Glutamatergic neuron (in vitro differentiated cells): ENCODE results near the gene FAM222A. TPM values are rescaled to one million over a fixed set of nuclear protein-coding genes. Genes with fewer than 3 reads are reported as not detected.

Experiments
- DNase-seq: peaks from one replicate; pipeline ENCODE4 v3.0.0; 2022
- H3K27ac Mint-ChIP-seq: one replicate; pipeline ENCODE4 v1.8.0; 2020; ENCODE audit warnings: mild to moderate bottlenecking, mixed read lengths, inconsistent platforms; ENCODE audit not compliant: unreplicated experiment
- H3K27me3 Mint-ChIP-seq: one replicate; pipeline ENCODE4 v1.8.0; 2020; ENCODE audit warnings: mild to moderate bottlenecking, moderate library complexity, mixed read lengths, inconsistent platforms; ENCODE audit not compliant: unreplicated experiment
- H3K36me3 Mint-ChIP-seq: one replicate; pipeline ENCODE4 v1.8.0; 2020; ENCODE audit warnings: mild to moderate bottlenecking, mixed read lengths, inconsistent platforms; ENCODE audit not compliant: unreplicated experiment
- H3K4me1 Mint-ChIP-seq: one replicate; pipeline ENCODE4 v1.8.0; 2020; ENCODE audit warnings: mild to moderate bottlenecking, low read depth, mixed read lengths, inconsistent platforms; ENCODE audit not compliant: unreplicated experiment
- H3K4me3 Mint-ChIP-seq: one replicate; pipeline ENCODE4 v1.8.0; 2020; ENCODE audit warnings: mild to moderate bottlenecking, mixed read lengths, inconsistent platforms; ENCODE audit not compliant: unreplicated experiment
- H3K9me3 Mint-ChIP-seq: one replicate; pipeline ENCODE4 v1.8.0; 2020; ENCODE audit warnings: mild to moderate bottlenecking, moderate library complexity, mixed read lengths, inconsistent platforms; ENCODE audit not compliant: unreplicated experiment
- total RNA-seq: library from RNA; stranded (reverse); fragmentation: NEBNext Ultra II Directional; extraction: Animal tissue kit (Norgen Biotek cat#: 25700); gene quantifications from one replicate; pipeline ENCODE4 v1.2.1, GENCODE V29; 2021; ENCODE audit not compliant: unreplicated experiment
- TF ChIP-seq, protein P1 (sequence below): fragments of 200-600 bp; sonication (generic); IDR thresholded peaks from one replicate; pipeline ENCODE4 v1.5.0; 2021; ENCODE audit not compliant: partially characterized antibody, unreplicated experiment

The FAM222A gene
- total RNA-seq, 1 donor from 2014 or later, result 18.1 TPM

GRCh38 chr12:109706747-109707469 is 6.7 kb upstream of the FAM222A start:
- Mint-ChIP-seq H3K36me3 (no peaks in the 10 kb centered on the region), H3K9me3 (peaks cover 6% of the 10 kb centered on the region), H3K4me3 (no peak overlapping the region), H3K4me1 (peaks cover 5% of the 10 kb centered on the region), H3K27me3 (peaks cover 6% of the 10 kb centered on the region), H3K27ac (no peak overlapping the region)
- TF ChIP-seq, protein P1, sequence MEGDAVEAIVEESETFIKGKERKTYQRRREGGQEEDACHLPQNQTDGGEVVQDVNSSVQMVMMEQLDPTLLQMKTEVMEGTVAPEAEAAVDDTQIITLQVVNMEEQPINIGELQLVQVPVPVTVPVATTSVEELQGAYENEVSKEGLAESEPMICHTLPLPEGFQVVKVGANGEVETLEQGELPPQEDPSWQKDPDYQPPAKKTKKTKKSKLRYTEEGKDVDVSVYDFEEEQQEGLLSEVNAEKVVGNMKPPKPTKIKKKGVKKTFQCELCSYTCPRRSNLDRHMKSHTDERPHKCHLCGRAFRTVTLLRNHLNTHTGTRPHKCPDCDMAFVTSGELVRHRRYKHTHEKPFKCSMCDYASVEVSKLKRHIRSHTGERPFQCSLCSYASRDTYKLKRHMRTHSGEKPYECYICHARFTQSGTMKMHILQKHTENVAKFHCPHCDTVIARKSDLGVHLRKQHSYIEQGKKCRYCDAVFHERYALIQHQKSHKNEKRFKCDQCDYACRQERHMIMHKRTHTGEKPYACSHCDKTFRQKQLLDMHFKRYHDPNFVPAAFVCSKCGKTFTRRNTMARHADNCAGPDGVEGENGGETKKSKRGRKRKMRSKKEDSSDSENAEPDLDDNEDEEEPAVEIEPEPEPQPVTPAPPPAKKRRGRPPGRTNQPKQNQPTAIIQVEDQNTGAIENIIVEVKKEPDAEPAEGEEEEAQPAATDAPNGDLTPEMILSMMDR, result no peak
- no peak for DNase-seq

DNA sequence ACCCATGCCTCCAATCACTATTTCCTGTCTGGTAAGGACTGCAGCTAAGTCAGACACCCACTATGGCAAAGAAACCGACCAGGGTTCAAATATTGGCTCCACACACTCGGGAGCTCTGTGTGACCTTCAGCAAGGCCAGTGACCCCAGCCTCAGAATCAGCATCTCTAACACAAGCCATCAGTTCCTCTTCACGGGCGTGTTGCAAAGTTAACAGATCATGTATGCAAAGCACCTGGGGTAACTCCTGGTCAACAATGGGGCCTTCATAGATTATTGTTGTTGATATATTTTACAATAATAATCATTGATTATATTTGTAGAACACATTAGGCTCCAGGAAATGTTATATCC is 6.2 kb upstream of the FAM222A start:
- Mint-ChIP-seq H3K9me3 (peaks cover 6% of the 10 kb centered on the region), H3K27me3 (peaks cover 6% of the 10 kb centered on the region), H3K4me1 (peaks cover 4% of the 10 kb centered on the region), H3K27ac (no peak overlapping the region), H3K4me3 (no peak overlapping the region), H3K36me3 (no peaks in the 10 kb centered on the region)
- DNase-seq, result no peak
- TF ChIP-seq, protein P1, result no peak

- no peak overlapping the region for H3K27ac Mint-ChIP-seq
- H3K36me3 Mint-ChIP-seq, result no peaks in the 10 kb centered on the region
- H3K4me1 Mint-ChIP-seq, result peaks cover 2% of the 10 kb centered on the region
- H3K9me3 Mint-ChIP-seq, result peaks cover 7% of the 10 kb centered on the region
- DNase-seq, result no peak
- TF ChIP-seq, protein P1, result no peak
- H3K4me3 Mint-ChIP-seq, result no peak overlapping the region
- H3K27me3 Mint-ChIP-seq, result peaks cover 10% of the 10 kb centered on the region
These were observed 4.7 kb upstream of the FAM222A start for GRCh38 chr12:109708939-109709338.

GRCh38 chr12:109709401-109709991 is 4.1 kb upstream of the FAM222A start:
- H3K36me3 Mint-ChIP-seq, result no peaks in the 10 kb centered on the region
- DNase-seq, result no peak
- H3K4me1 Mint-ChIP-seq, result peaks cover 2% of the 10 kb centered on the region
- H3K4me3 Mint-ChIP-seq, result no peak overlapping the region
- H3K27me3 Mint-ChIP-seq, result peaks cover 10% of the 10 kb centered on the region
- H3K27ac Mint-ChIP-seq, result no peak overlapping the region
- peaks cover 7% of the 10 kb centered on the region for H3K9me3 Mint-ChIP-seq
- TF ChIP-seq, protein P1, result no peak

DNA sequence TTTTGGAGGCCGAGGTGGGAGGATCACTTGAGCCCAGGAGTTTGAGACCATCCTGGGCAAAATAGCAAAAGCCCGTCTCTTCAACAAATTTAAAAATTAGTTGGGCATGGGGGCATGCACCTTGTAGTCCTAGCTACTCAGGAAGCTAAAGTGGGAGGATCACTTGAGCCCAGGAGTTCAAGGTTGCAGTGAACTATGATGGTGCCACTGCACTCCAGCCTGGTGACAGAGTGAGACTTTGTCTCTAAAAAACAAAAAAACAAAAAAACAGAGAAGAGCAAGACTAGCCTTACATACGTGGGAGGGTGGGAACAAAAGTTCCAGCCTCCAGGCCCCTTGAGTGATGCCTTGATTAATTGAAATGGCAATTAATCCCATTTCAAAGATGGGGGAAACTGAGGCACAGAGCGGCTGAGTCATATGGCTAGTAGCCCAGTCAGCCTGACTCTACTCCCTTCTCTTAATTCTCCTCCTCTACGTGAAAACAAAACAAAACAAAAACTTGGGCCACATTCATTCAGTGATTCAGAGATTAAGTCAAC is 3.3 kb upstream of the FAM222A start:
- TF ChIP-seq, protein P1, result no peak
- peaks cover 2% of the 10 kb centered on the region for H3K4me1 Mint-ChIP-seq
- H3K27ac Mint-ChIP-seq, result no peak overlapping the region
- H3K4me3 Mint-ChIP-seq, result no peak overlapping the region
- peaks cover 10% of the 10 kb centered on the region for H3K27me3 Mint-ChIP-seq
- DNase-seq, result no peak
- H3K9me3 Mint-ChIP-seq, result peaks cover 7% of the 10 kb centered on the region
- H3K36me3 Mint-ChIP-seq, result no peaks in the 10 kb centered on the region
